Left lung (tissue), 10 donors: ENCODE results near the gene TCEANC. TPM values are rescaled to one million over a fixed set of nuclear protein-coding genes. Genes with fewer than 3 reads are reported as not detected.
"Not testable (repeated sequence)": the region's sequence is repeated elsewhere in the genome, so short reads cannot be mapped to it uniquely, and the experiment has no call there.

ENCODE experiments used
- ATAC-seq: fragments of 200-7000 bp; cut with Tn5 transposase; one replicate; pipeline ENCODE4 v1.9.1; 2020; ENCODE audit warnings: moderate library complexity
- DNase-seq, 4 donors: peaks; one replicate each; pipeline ENCODE4 v3.0.0-alpha.2; 2013 to 2020
- H3K27ac ChIP-seq, 2 donors: fragments of 200-600 bp; sonication (generic) in 1 of 2; one replicate each; pipeline versions ENCODE4 v1.5.0 to v1.8.0; 2020 to 2021
- H3K27me3 ChIP-seq, 2 donors: fragments of 200-600 bp; sonication (generic) in 1 of 2; one replicate each; pipeline versions ENCODE4 v1.5.0 to v1.8.0; 2020 to 2021
- H3K36me3 ChIP-seq, 2 donors: fragments of 200-600 bp; sonication (generic) in 1 of 2; one replicate each; pipeline versions ENCODE4 v1.5.0 to v1.8.0; 2020 to 2021
- H3K4me1 ChIP-seq, 2 donors: fragments of 200-600 bp; one replicate each; pipeline ENCODE4 v1.8.0; 2021
- H3K4me3 ChIP-seq, 2 donors: fragments of 200-600 bp; sonication (generic) in 1 of 2; one replicate each; pipeline versions ENCODE4 v1.5.0 to v1.8.0; 2020 to 2021; ENCODE audit warnings: mild to moderate bottlenecking in 1 of 2
- H3K9me3 ChIP-seq, 2 donors: fragments of 200-600 bp; sonication (generic) in 1 of 2; one replicate each; pipeline versions ENCODE4 v1.5.0 to v1.8.0; 2020 to 2021
- CTCF ChIP-seq, 2 donors: fragments of 200-600 bp; sonication (generic) in 1 of 2; IDR thresholded peaks; one replicate each; pipeline versions ENCODE4 v1.5.0 to v1.8.0; 2021; ENCODE audit warnings: antibody characterized with exemption in 2 of 2
- intact Hi-C, 2 donors: fragments of 100-400 bp; cut with DNase I; formaldehyde crosslinking; loops; one replicate each; pipeline versions ENCODE4 v1.11.2 to v1.14.2; 2022
- polyA plus RNA-seq, 6 donors: library from polyadenylated mRNA; unstranded; fragments of 120-200 nt; gene quantifications; one replicate each; pipeline ENCODE4 v1.2.1, GENCODE V29; 2013; ENCODE audit not compliant: insufficient read length in 6 of 6
- total RNA-seq, 2 donors: library from RNA; stranded (reverse); fragmentation: NEBNext Ultra II Directional; extraction: Animal tissue kit (Norgen Biotek cat#: 25700); gene quantifications; one replicate each; pipeline ENCODE4 v1.2.1, GENCODE V29; 2021
- donor health status: DM: no; HTN: yes; CAD: no.
- donor health status: DM: no; HTN: no; CAD: no.

TCEANC gene
- total and polyA plus RNA-seq, 8 donors: 3.1 to 7.1 (median 6.5) TPM

GRCh38 chrX:13638826-13639225 lies 14.1 kb upstream of the TCEANC start:
- H3K27me3 ChIP-seq: peaks cover 0 to 6% of the 10 kb centered on the region in 2 donors
- intact Hi-C loops: no loop called here
- no peak for TF ChIP-seq CTCF (IDR thresholded peaks at IDR 0.05)
- no peaks in the 10 kb centered on the region for H3K36me3 ChIP-seq
- H3K27ac ChIP-seq: no peak overlapping the region
- DNase-seq (no peak), ATAC-seq (no peak)
- no peak overlapping the region for H3K4me3 ChIP-seq
- no peaks in the 10 kb centered on the region for H3K9me3 ChIP-seq
- no peaks in the 10 kb centered on the region for H3K4me1 ChIP-seq

GRCh38 chrX:13641684-13642083 lies 11.3 kb upstream of the TCEANC start:
- not testable (repeated sequence) for H3K4me1 ChIP-seq, H3K27me3 ChIP-seq, H3K36me3 ChIP-seq, H3K9me3 ChIP-seq, DNase-seq, H3K4me3 ChIP-seq, H3K27ac ChIP-seq, ATAC-seq
- intact Hi-C loops: loop anchor here in 1 of 2 donors (10.0 kb wide), 1 partner anchor 127 kb away; no protein-coding TSS in a partner anchor

GRCh38 chrX:13645464-13646153 lies 7.3 kb upstream of the TCEANC start:
- no peak overlapping the region for H3K4me3 ChIP-seq
- no peaks in the 10 kb centered on the region for H3K9me3 ChIP-seq
- ATAC-seq (no peak), DNase-seq (no peak)
- intact Hi-C loops: loop anchor here in 1 of 2 donors (10.0 kb wide), 1 partner anchor 131 kb away; no protein-coding TSS in a partner anchor
- H3K27me3 ChIP-seq: peaks cover 0 to 7% of the 10 kb centered on the region in 2 donors
- no peaks in the 10 kb centered on the region for H3K4me1 ChIP-seq
- no peaks in the 10 kb centered on the region for H3K36me3 ChIP-seq
- TF ChIP-seq CTCF (IDR thresholded peaks at IDR 0.05): no peak
- H3K27ac ChIP-seq: no peak overlapping the region

- peak; percentile 41 to 49 for TF ChIP-seq CTCF (IDR thresholded peaks at IDR 0.05)
- DNase-seq: peak in 2 of 4 donors; percentile 47 to 67
- H3K27ac ChIP-seq: no peak overlapping the region
- peaks cover 0 to 7% of the 10 kb centered on the region in 2 donors for H3K27me3 ChIP-seq
- intact Hi-C loops: loop anchor here in 1 of 2 donors (10.0 kb wide), 1 partner anchor 131 kb away; no protein-coding TSS in a partner anchor
- H3K36me3 ChIP-seq: no peaks in the 10 kb centered on the region
- peak; percentile 88 for ATAC-seq
- H3K4me1 ChIP-seq: no peaks in the 10 kb centered on the region
- H3K9me3 ChIP-seq: no peaks in the 10 kb centered on the region
- H3K4me3 ChIP-seq: no peak overlapping the region
Observed at GRCh38 chrX:13646154-13646549, 6.8 kb upstream of the TCEANC start.

GRCh38 chrX:13647709-13648212 lies 5.2 kb upstream of the TCEANC start:
- H3K4me1 ChIP-seq: no peaks in the 10 kb centered on the region
- ATAC-seq (peak; percentile 55), DNase-seq (peak in 2 of 4 donors; percentile 56 to 58)
- peak overlapping the region; percentile 28 to 78 for H3K27ac ChIP-seq
- H3K27me3 ChIP-seq: peaks cover 0 to 7% of the 10 kb centered on the region in 2 donors
- no peak for TF ChIP-seq CTCF (IDR thresholded peaks at IDR 0.05)
- H3K4me3 ChIP-seq: no peak overlapping the region
- no peaks in the 10 kb centered on the region for H3K36me3 ChIP-seq
- intact Hi-C loops: loop anchor here in 1 of 2 donors (10.0 kb wide), 1 partner anchor 133 kb away; no protein-coding TSS in a partner anchor
- no peaks in the 10 kb centered on the region for H3K9me3 ChIP-seq

- H3K36me3 ChIP-seq, H3K9me3 ChIP-seq, DNase-seq, ATAC-seq, H3K4me3 ChIP-seq, H3K4me1 ChIP-seq, H3K27me3 ChIP-seq: not testable (repeated sequence)
- H3K27ac ChIP-seq: peak overlapping the region; percentile 28 to 78
- intact Hi-C loops: loop anchor here in 1 of 2 donors (10.0 kb wide), 1 partner anchor 134 kb away; no protein-coding TSS in a partner anchor
Observed at GRCh38 chrX:13648336-13648735, 4.6 kb upstream of the TCEANC start.
